OCI-LY3 (cell line): Measurements from ENCODE around the gene ACP7.

Experiments used
- CTCF ChIP-seq: fragments of 200-600, 300-600 bp; sonication (generic); IDR thresholded peaks from 2 replicates; pipeline ENCODE4 v1.5.1; 2014; ENCODE audit warnings: antibody characterized with exemption, low read length, low read depth
- EZH2phosphoT487 ChIP-seq: fragments of 200-600 bp; shearing (Covaris generic); IDR thresholded peaks from 2 replicates; pipeline ENCODE4 v1.6.1; 2018; ENCODE audit warnings: antibody characterized with exemption, mixed run types, low read depth

GRCh38 chr19:39082167-39082566 lies 2.0 kb upstream of the ACP7 start:
- TF ChIP-seq CTCF (no peak), EZH2phosphoT487 (no peak)
